Endothelial cell of umbilical vein (primary cell): Measurements from ENCODE around the gene SSRP1. TPM values are rescaled to one million over a fixed set of nuclear protein-coding genes. Genes with fewer than 3 reads are reported as not detected.

Source experiments
- BruUV-seq: library from RNA; stranded (reverse); fragments of 400-500 nt; replicated peaks from 2 replicates; lab custom pipeline; 2021; lab: Mats Ljungman, UMichigan
- CTCF ChIA-PET: fragments of 300-600, 350-600 bp; sonication (Branson Sonifier 250); formaldehyde crosslinking; loops from one replicate; lab custom pipeline; 2021; ENCODE audit warnings: antibody characterized with exemption, inconsistent platforms; lab: Charles Lee
- POLR2A ChIA-PET: fragments of 300-600, 350-600 bp; sonication (Branson Sonifier 250); formaldehyde crosslinking; loops from one replicate; lab custom pipeline; 2021; ENCODE audit warnings: antibody characterized with exemption, inconsistent platforms; lab: Charles Lee
- DNase-seq: peaks from one replicate; pipeline ENCODE4 v3.0.0-alpha.2; 2011; ENCODE audit warnings: low read depth, low spot score
- FAIRE-seq: peaks from 2 replicates; lab custom pipeline; 2011; peaks lifted over from hg19 to GRCh38; lab: Jason Lieb, UNC
- H2AFZ ChIP-seq: 2 replicates; pipeline ENCODE4 v1.6.0; 2012; ENCODE audit warnings: low read depth, low read length, control low read depth, inconsistent platforms
- H3K27ac ChIP-seq: 2 replicates; pipeline ENCODE4 v1.5.1; 2011; ENCODE audit warnings: low read depth, mild to moderate bottlenecking, control low read depth, low read length, moderate library complexity; ENCODE audit not compliant: insufficient read depth
- H3K27me3 ChIP-seq, 2 experiments: 2 replicates each; pipeline versions ENCODE4 v1.6.0 to v1.6.1; 2011; ENCODE audit warnings: low read length in 2 of 2, mixed read lengths in 1 of 2; ENCODE audit not compliant: control insufficient read depth in 2 of 2, insufficient read depth in 2 of 2
- H3K36me3 ChIP-seq, 2 experiments: 2 replicates in 1 of 2; 3 replicates in 1 of 2; pipeline ENCODE4 v1.5.1; 2011; ENCODE audit warnings: low read length in 2 of 2, mild to moderate bottlenecking in 1 of 2, moderate library complexity in 1 of 2; ENCODE audit not compliant: control insufficient read depth in 2 of 2, insufficient read depth in 2 of 2; ENCODE audit errors: extremely low read depth in 1 of 2
- H3K4me1 ChIP-seq: 3 replicates; pipeline ENCODE4 v1.5.1; 2011; ENCODE audit warnings: mild to moderate bottlenecking, low read length; ENCODE audit not compliant: control insufficient read depth, insufficient read depth; ENCODE audit errors: extremely low read depth
- H3K4me2 ChIP-seq: 2 replicates; pipeline ENCODE4 v1.6.1; 2011; ENCODE audit warnings: low read length, control low read depth, mixed read lengths; ENCODE audit not compliant: insufficient read depth
- H3K4me3 ChIP-seq, 3 experiments: fragments of 200-600 bp in 1 of 3; sonication (generic), shearing (Covaris generic) in 1 of 3; replicated peaks in 1 of 3; 2 replicates each; pipeline ENCODE4 v1.5.1; 2011 to 2016; ENCODE audit warnings: control low read depth in 3 of 3, low read length in 3 of 3, mild to moderate bottlenecking in 2 of 3, inconsistent platforms in 1 of 3, low read depth in 1 of 3, moderate library complexity in 1 of 3; ENCODE audit not compliant: insufficient read depth in 1 of 3
- H3K79me2 ChIP-seq: 2 replicates; pipeline ENCODE4 v1.6.0; 2012; ENCODE audit warnings: low read length, inconsistent platforms; ENCODE audit not compliant: control insufficient read depth, insufficient read depth
- H3K9ac ChIP-seq: replicated peaks from 2 replicates; pipeline ENCODE3; 2011; ENCODE audit warnings: low read length, control low read depth; ENCODE audit not compliant: insufficient read depth; ENCODE audit errors: extremely low read depth
- H3K9me1 ChIP-seq: replicated peaks from 3 replicates; pipeline ENCODE4 v1.6.0; 2011; ENCODE audit warnings: mild to moderate bottlenecking, low read length; ENCODE audit not compliant: control insufficient read depth, insufficient read depth; ENCODE audit errors: extremely low read depth
- H3K9me3 ChIP-seq: replicated peaks from 2 replicates; pipeline ENCODE4 v1.5.1; 2012; ENCODE audit warnings: low read length, inconsistent platforms; ENCODE audit not compliant: control insufficient read depth, insufficient read depth
- H4K20me1 ChIP-seq: replicated peaks from 2 replicates; pipeline ENCODE3; 2011; ENCODE audit warnings: mild to moderate bottlenecking, low read length; ENCODE audit not compliant: control insufficient read depth, insufficient read depth; ENCODE audit errors: extremely low read depth
- CTCF ChIP-seq, 2 donors: IDR thresholded peaks; 1 replicate in 1 of 2; 2 replicates in 1 of 2; pipeline ENCODE4 v1.5.1; 2011; ENCODE audit warnings: low read length in 2 of 2, mild to moderate bottlenecking in 2 of 2, moderate library complexity in 2 of 2, control low read depth in 1 of 2, inconsistent platforms in 1 of 2, low read depth in 1 of 2; ENCODE audit not compliant: insufficient read depth in 1 of 2; ENCODE audit errors: extremely low read depth in 1 of 2
- EZH2 ChIP-seq: IDR thresholded peaks from 2 replicates; pipeline ENCODE4 v1.6.1; 2012; ENCODE audit warnings: borderline replicate concordance, low read depth, mild to moderate bottlenecking, moderate library complexity, low read length, inconsistent platforms; ENCODE audit not compliant: severe bottlenecking
- FOS ChIP-seq: IDR thresholded peaks from 2 replicates; pipeline ENCODE4 v1.6.1; 2011; ENCODE audit warnings: mild to moderate bottlenecking, low read length, moderate library complexity, borderline replicate concordance; ENCODE audit not compliant: insufficient read depth
- GATA2 ChIP-seq: IDR thresholded peaks from 2 replicates; pipeline ENCODE4 v1.7.0; 2011; ENCODE audit warnings: low read depth, mild to moderate bottlenecking, moderate library complexity, mixed read lengths, low read length; ENCODE audit not compliant: insufficient read length, insufficient read depth
- JUN ChIP-seq: IDR thresholded peaks from 2 replicates; pipeline ENCODE4 v1.6.1; 2011; ENCODE audit warnings: borderline replicate concordance, low read depth; ENCODE audit not compliant: insufficient read length, insufficient read depth
- MAX ChIP-seq: IDR thresholded peaks from 2 replicates; pipeline ENCODE4 v1.6.1; 2011; ENCODE audit not compliant: insufficient read depth, insufficient read length
- MYC ChIP-seq: IDR thresholded peaks from one replicate; pipeline ENCODE4 v1.6.1; 2011; ENCODE audit warnings: mild to moderate bottlenecking, low read depth, low read length
- POLR2A ChIP-seq: IDR thresholded peaks from 2 replicates; pipeline ENCODE4 v1.6.1; 2012; ENCODE audit warnings: low read depth, mild to moderate bottlenecking, control low read depth, low read length
- POLR2AphosphoS5 ChIP-seq: IDR thresholded peaks from 2 replicates; pipeline ENCODE4 v1.6.1; 2012; ENCODE audit warnings: low read depth, mild to moderate bottlenecking, control low read depth, low read length, moderate library complexity; ENCODE audit not compliant: insufficient read depth
- dilution Hi-C: fragments of 300-500 bp; cut with MboI; formaldehyde crosslinking; loops from one replicate; pipeline ENCODE4 v1.15.0; 2019; ENCODE audit warnings: low sequenced_read_pairs; ENCODE audit not compliant: extremely low pct_ligation_motif_present
- intact Hi-C: fragments of 100-400 bp; cut with micrococcal nuclease; formaldehyde crosslinking; loops from one replicate; pipeline ENCODE4 v1.10.0; 2022
- polyA plus RNA-seq, 4 experiments: library from polyadenylated mRNA; depleted of rRNA in 3 of 4; stranded (reverse) in 3 of 4; unstranded in 1 of 4; fragments of >200 nt; gene quantifications; 2 replicates each; pipeline versions ENCODE4 v1.2.1 to v1.2.3, GENCODE V29; 2011 to 2012; ENCODE audit warnings: missing spikeins in 1 of 4
- total RNA-seq: library from RNA; stranded (reverse); gene quantifications from 2 replicates; pipeline ENCODE4 v1.2.3, GENCODE V29; 2021

Gene SSRP1
- total and polyA plus RNA-seq, 2 donors (not counting 3 experiments of a cell fraction or from before 2014, with no cell fraction given), result 130 to 146 TPM

- Histone ChIP-seq H3K27ac (no peak overlapping the region), H3K9me1 (no peaks in the 10 kb centered on the region), H3K27me3 (peaks cover 0 to 3% of the 10 kb centered on the region in 2 experiments), H4K20me1 (no peaks in the 10 kb centered on the region), H3K9me3 (no peaks in the 10 kb centered on the region), H3K9ac (no peak overlapping the region), H3K79me2 (no peaks in the 10 kb centered on the region), H3K4me2 (no peak overlapping the region), H3K36me3 (no peaks in the 10 kb centered on the region), H3K4me3 (no peak overlapping the region), H3K4me1 (no peaks in the 10 kb centered on the region), H2AFZ (no peak overlapping the region)
- FAIRE-seq, result no peak
- TF ChIP-seq FOS (no peak), CTCF (IDR thresholded peaks at IDR 0.05; ENCODE audit: extremely low read depth in 1 of 2, insufficient read depth in 1 of 2, low read depth in 1 of 2, low read length in 2 of 2) (no peak), POLR2AphosphoS5 (no peak), MYC (no peak), JUN (no peak), GATA2 (no peak), POLR2A (no peak), MAX (no peak), EZH2 (no peak)
- no peak for DNase-seq
- ChIA-PET POLR2A (no interaction called here), CTCF (interaction anchor here (1.0 kb wide), 1 partner anchor 128 kb away, joined by 3 read pairs; no protein-coding TSS in a partner anchor)
- intact Hi-C loops, result no loop called here
- dilution Hi-C loops, result no loop called here
- no TSS peak for BruUV-seq
Measured at GRCh38 chr11:57364851-57365660, 29.4 kb upstream of the SSRP1 start.
